HCT116 (cell line): Measurements from ENCODE around the gene MGST2. TPM values are rescaled to one million over a fixed set of nuclear protein-coding genes. Genes with fewer than 3 reads are reported as not detected.

Experiments used
- ATAC-seq: fragments of 200-7000 bp; cut with Tn5 transposase; 2 replicates; pipeline ENCODE4 v1.9.1; 2020; ENCODE audit warnings: mild to moderate bottlenecking, moderate library complexity
- BruUV-seq: library from RNA; stranded (reverse); fragments of 400-500 nt; replicated peaks from 2 replicates; lab custom pipeline; 2021; lab: Mats Ljungman, UMichigan
- CTCF ChIA-PET: fragments of 300-600 bp; sonication (Branson Sonifier 250); formaldehyde crosslinking; loops from one replicate; lab custom pipeline; 2021; ENCODE audit warnings: antibody characterized with exemption; lab: Charles Lee
- POLR2A ChIA-PET: fragments of 300-600, 350-600 bp; sonication (Branson Sonifier 250); formaldehyde crosslinking; loops from one replicate; lab custom pipeline; 2021; ENCODE audit warnings: antibody characterized with exemption; lab: Charles Lee
- RAD21 ChIA-PET, 2 experiments: fragments of 300-600 bp; sonication (Branson Sonifier 250); formaldehyde crosslinking; loops; one replicate each; lab custom pipeline; 2023; ENCODE audit warnings: low total read pairs in 2 of 2; ENCODE audit not compliant: uncharacterized antibody in 2 of 2, unreplicated experiment in 2 of 2, low non-redundant PET in 1 of 2; lab: Charles Lee
- DNase-seq: peaks from one replicate; pipeline ENCODE4 v3.0.0-alpha.2; 2010; ENCODE audit warnings: low read depth, low spot score
- H2AFZ ChIP-seq: fragments of 200-600 bp; shearing (Covaris generic), sonication (generic); 2 replicates; pipeline ENCODE4 v1.6.1; 2017; ENCODE audit warnings: low read depth, mixed run types, mixed read lengths, antibody characterized with exemption, low read length; ENCODE audit not compliant: poor library complexity, severe bottlenecking
- H3K27ac ChIP-seq: 2 replicates; pipeline ENCODE4 v1.5.1; 2012; ENCODE audit warnings: low read depth, low read length
- H3K27me3 ChIP-seq: fragments of 200-600 bp; sonication (generic); 2 replicates; pipeline ENCODE4 v1.6.1; 2016; ENCODE audit warnings: mixed run types, low read length, mixed read lengths; ENCODE audit not compliant: insufficient read depth
- H3K36me3 ChIP-seq, 2 experiments: fragments of 200-500 bp in 1 of 2; fragments of 200-600 bp in 1 of 2; sonication (Bioruptor generic) in 1 of 2; sonication (generic) in 1 of 2; 2 replicates each; pipeline versions ENCODE4 v1.5.1 to v1.6.1; 2014 to 2016; ENCODE audit warnings: low read length in 2 of 2, inconsistent platforms in 1 of 2, mixed read lengths in 1 of 2, mixed run types in 1 of 2; ENCODE audit not compliant: insufficient read depth in 2 of 2, control insufficient read depth in 1 of 2
- H3K4me1 ChIP-seq, 2 experiments: fragments of 200-600 bp in 1 of 2; sonication (generic) in 1 of 2; 2 replicates each; pipeline versions ENCODE4 v1.5.1 to v1.6.1; 2012 to 2017; ENCODE audit warnings: low read length in 2 of 2, inconsistent platforms in 1 of 2, mild to moderate bottlenecking in 1 of 2, mixed read lengths in 1 of 2, mixed run types in 1 of 2, moderate library complexity in 1 of 2; ENCODE audit not compliant: insufficient read depth in 2 of 2, control insufficient read depth in 1 of 2
- H3K4me2 ChIP-seq: fragments of 200-600 bp; sonication (generic); 2 replicates; pipeline ENCODE4 v1.6.1; 2017; ENCODE audit warnings: mixed run types, low read length, mixed read lengths
- H3K4me3 ChIP-seq, 2 experiments: fragments of 200-600 bp in 1 of 2; sonication (generic) in 1 of 2; replicated peaks in 1 of 2; 2 replicates each; pipeline ENCODE4 v1.5.1; 2011 to 2016; ENCODE audit warnings: low read length in 2 of 2, control low read depth in 1 of 2, low read depth in 1 of 2, mild to moderate bottlenecking in 1 of 2, mixed read lengths in 1 of 2, mixed run types in 1 of 2
- H3K79me2 ChIP-seq: fragments of 200-600 bp; sonication (generic); 2 replicates; pipeline ENCODE4 v1.6.1; 2017; ENCODE audit warnings: mild to moderate bottlenecking, mixed run types, low read length, moderate library complexity, mixed read lengths; ENCODE audit not compliant: insufficient read depth
- H3K9ac ChIP-seq: fragments of 200-600 bp; sonication (generic); 2 replicates; pipeline ENCODE4 v1.6.1; 2016; ENCODE audit warnings: low read length, mixed read lengths
- H3K9me2 ChIP-seq: fragments of 200-600 bp; sonication (generic), shearing (Covaris generic); 2 replicates; pipeline ENCODE4 v1.6.1; 2017; ENCODE audit warnings: mixed run types, mild to moderate bottlenecking, moderate library complexity; ENCODE audit not compliant: insufficient read depth
- H3K9me3 ChIP-seq, 2 experiments: fragments of 200-500 bp in 1 of 2; fragments of 200-600 bp in 1 of 2; sonication (Bioruptor generic) in 1 of 2; sonication (generic) in 1 of 2; 2 replicates each; pipeline ENCODE4 v1.6.1; 2014 to 2017; ENCODE audit warnings: low read length in 2 of 2, mixed read lengths in 2 of 2, inconsistent platforms in 1 of 2, low read depth in 1 of 2, mild to moderate bottlenecking in 1 of 2, mixed run types in 1 of 2, moderate library complexity in 1 of 2; ENCODE audit not compliant: control insufficient read depth in 1 of 2, insufficient read depth in 1 of 2
- H4K20me1 ChIP-seq: fragments of 200-600 bp; sonication (generic), shearing (Covaris generic); 2 replicates; pipeline ENCODE4 v1.6.1; 2017; ENCODE audit warnings: mixed run types, mild to moderate bottlenecking, moderate library complexity; ENCODE audit not compliant: insufficient read depth
- CBX3 ChIP-seq: IDR thresholded peaks from 2 replicates; pipeline ENCODE4 v1.6.1; 2012; ENCODE audit warnings: low read depth
- CEBPB ChIP-seq: IDR thresholded peaks from 2 replicates; pipeline ENCODE4 v1.6.1; 2012; ENCODE audit warnings: low read depth
- EGR1 ChIP-seq: IDR thresholded peaks from 2 replicates; pipeline ENCODE4 v1.6.1; 2012; ENCODE audit warnings: low read depth
- ELF1 ChIP-seq: IDR thresholded peaks from 2 replicates; pipeline ENCODE4 v1.6.1; 2012; ENCODE audit warnings: low read depth, borderline replicate concordance
- FOSL1 ChIP-seq: IDR thresholded peaks from 2 replicates; pipeline ENCODE4 v1.6.1; 2012; ENCODE audit warnings: low read depth
- RAD21 ChIP-seq: IDR thresholded peaks from 2 replicates; pipeline ENCODE4 v1.6.1; 2012; ENCODE audit warnings: low read depth, mild to moderate bottlenecking
- SIN3A ChIP-seq: IDR thresholded peaks from 2 replicates; pipeline ENCODE4 v1.6.1; 2012; ENCODE audit warnings: low read depth
- SRF ChIP-seq: IDR thresholded peaks from 2 replicates; pipeline ENCODE4 v1.6.1; 2012; ENCODE audit warnings: low read depth
- YY1 ChIP-seq: IDR thresholded peaks from 2 replicates; pipeline ENCODE4 v1.6.1; 2011; ENCODE audit warnings: low read length, low read depth, moderate library complexity, mild to moderate bottlenecking; ENCODE audit not compliant: insufficient replicate concordance; ENCODE audit errors: extremely low read depth
- intact Hi-C: fragments of 100-400 bp; cut with micrococcal nuclease; formaldehyde crosslinking; loops from 2 replicates; pipeline ENCODE4 v1.10.0; 2022
- total RNA-seq: library from RNA; stranded (reverse); gene quantifications from one replicate; pipeline ENCODE4 v1.2.1, GENCODE V29; 2021; ENCODE audit not compliant: unreplicated experiment
- TF ChIP-seq, protein P1 (sequence below), 3 experiments: fragments of 200-600 bp in 1 of 3; sonication (generic) in 1 of 3; IDR thresholded peaks in 2 of 3; conservative IDR thresholded peaks in 1 of 3; 2 replicates each; pipeline ENCODE4 v1.5.1; 2012 to 2017; ENCODE audit warnings: low read depth in 2 of 3, low read length in 2 of 3, antibody characterized with exemption in 1 of 3, borderline replicate concordance in 1 of 3, control low read depth in 1 of 3, mild to moderate bottlenecking in 1 of 3, mixed read lengths in 1 of 3, mixed run types in 1 of 3, moderate library complexity in 1 of 3; ENCODE audit not compliant: insufficient read depth in 1 of 3
- TF ChIP-seq, protein P2 (sequence below): IDR thresholded peaks from 2 replicates; pipeline ENCODE4 v1.6.1; 2011; ENCODE audit warnings: mild to moderate bottlenecking, low read length, moderate library complexity; ENCODE audit not compliant: insufficient replicate concordance; ENCODE audit errors: extremely low read depth
- TF ChIP-seq, protein P3 (sequence below): IDR thresholded peaks from 2 replicates; pipeline ENCODE4 v1.6.1; 2012

MGST2 gene
- total RNA-seq, 1 experiment from 2014 or later: 24.3 TPM

DNA sequence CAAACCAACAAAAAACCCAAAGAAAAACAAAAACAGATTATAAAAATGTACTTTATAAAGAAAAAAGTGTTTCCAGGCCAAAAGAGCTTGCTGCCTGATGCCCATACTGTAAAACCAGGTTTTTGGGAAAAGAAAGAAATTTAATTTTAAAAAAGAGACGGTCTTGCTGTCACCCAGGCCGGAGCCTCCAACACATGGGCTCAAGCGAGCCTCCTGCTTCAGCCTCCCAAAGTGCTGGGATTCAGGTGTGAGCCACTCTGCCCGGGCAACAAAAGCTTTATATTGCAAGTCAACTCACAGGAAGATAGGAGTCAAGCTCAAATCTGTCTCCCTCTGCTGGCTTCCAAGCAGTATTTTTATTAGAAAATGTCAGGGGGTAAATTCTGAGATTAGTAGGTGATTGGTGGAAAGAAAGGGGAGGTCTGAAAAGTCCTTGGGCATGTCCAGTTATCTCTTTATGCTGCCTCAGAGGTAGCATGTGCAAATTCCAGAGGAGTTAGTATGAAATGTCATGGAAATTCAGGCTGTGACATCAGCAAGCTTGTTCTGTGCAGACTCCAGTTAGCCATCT lies 39.4 kb downstream of the MGST2 start:
- Histone ChIP-seq H3K79me2 (no peaks in the 10 kb centered on the region), H3K27ac (no peak overlapping the region), H3K36me3 (no peaks in the 10 kb centered on the region), H3K27me3 (no peaks in the 10 kb centered on the region), H3K9me2 (no peaks in the 10 kb centered on the region), H3K4me1 (no peaks in the 10 kb centered on the region), H3K9ac (no peak overlapping the region), H3K9me3 (no peaks in the 10 kb centered on the region), H3K4me3 (no peak overlapping the region), H3K4me2 (no peak overlapping the region), H2AFZ (no peak overlapping the region), H4K20me1 (no peaks in the 10 kb centered on the region)
- intact Hi-C loops: no loop called here
- POLR2A ChIA-PET: no interaction called here
- ATAC-seq (peak; percentile 66), DNase-seq (peak; percentile 23)
- TF ChIP-seq RAD21 (peak; percentile 22; the same call in 1 of the 2 replicates), SIN3A (no peak)
- TF ChIP-seq, protein P1, sequence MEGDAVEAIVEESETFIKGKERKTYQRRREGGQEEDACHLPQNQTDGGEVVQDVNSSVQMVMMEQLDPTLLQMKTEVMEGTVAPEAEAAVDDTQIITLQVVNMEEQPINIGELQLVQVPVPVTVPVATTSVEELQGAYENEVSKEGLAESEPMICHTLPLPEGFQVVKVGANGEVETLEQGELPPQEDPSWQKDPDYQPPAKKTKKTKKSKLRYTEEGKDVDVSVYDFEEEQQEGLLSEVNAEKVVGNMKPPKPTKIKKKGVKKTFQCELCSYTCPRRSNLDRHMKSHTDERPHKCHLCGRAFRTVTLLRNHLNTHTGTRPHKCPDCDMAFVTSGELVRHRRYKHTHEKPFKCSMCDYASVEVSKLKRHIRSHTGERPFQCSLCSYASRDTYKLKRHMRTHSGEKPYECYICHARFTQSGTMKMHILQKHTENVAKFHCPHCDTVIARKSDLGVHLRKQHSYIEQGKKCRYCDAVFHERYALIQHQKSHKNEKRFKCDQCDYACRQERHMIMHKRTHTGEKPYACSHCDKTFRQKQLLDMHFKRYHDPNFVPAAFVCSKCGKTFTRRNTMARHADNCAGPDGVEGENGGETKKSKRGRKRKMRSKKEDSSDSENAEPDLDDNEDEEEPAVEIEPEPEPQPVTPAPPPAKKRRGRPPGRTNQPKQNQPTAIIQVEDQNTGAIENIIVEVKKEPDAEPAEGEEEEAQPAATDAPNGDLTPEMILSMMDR (IDR thresholded peaks at IDR 0.05 in 2 of 3, conservative IDR thresholded peaks at IDR 0.05 in 1 of 3; ENCODE audit: borderline replicate concordance in 1 of 3, insufficient read depth in 1 of 3, low read depth in 2 of 3, low read length in 2 of 3): peak; percentile 24 to 57 (median 35); a peak in 5 of 6 replicates
- RAD21 ChIA-PET: no interaction called here
- no TSS peak for BruUV-seq
- CTCF ChIA-PET: interaction anchor here (1.0 to 2.0 kb wide), 3 partner anchors 12 to 48 kb away, joined by 3 to 7 read pairs (median 3); no protein-coding TSS in a partner anchor

DNA sequence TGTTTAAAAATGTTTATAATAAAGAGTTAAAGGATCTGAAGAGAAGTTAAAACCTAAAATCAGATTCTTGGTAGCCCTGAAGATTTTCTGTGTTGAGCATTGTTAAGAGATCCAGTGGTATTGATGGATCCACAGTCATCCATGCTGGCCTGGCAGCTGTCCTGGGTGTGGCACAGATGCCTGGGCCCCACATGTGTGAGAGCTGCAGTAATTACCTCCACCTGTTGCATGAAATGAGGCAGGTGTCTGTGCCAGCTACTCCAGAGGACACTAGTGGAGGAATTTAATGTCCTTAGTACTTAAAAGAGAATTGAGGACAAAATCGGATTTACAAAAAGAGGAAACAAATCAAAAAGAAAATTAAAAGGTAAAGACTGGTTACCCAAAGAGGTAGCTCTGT lies 44.0 kb downstream of the MGST2 start:
- Histone ChIP-seq H3K36me3 (no peaks in the 10 kb centered on the region), H4K20me1 (no peaks in the 10 kb centered on the region), H2AFZ (no peak overlapping the region), H3K4me2 (no peak overlapping the region), H3K9ac (no peak overlapping the region), H3K27me3 (no peaks in the 10 kb centered on the region), H3K4me3 (no peak overlapping the region), H3K4me1 (no peaks in the 10 kb centered on the region)
- DNase-seq: no peak
- CTCF ChIA-PET: no interaction called here
- intact Hi-C loops: no loop called here
- TF ChIP-seq ELF1: no peak
- TF ChIP-seq, protein P2, sequence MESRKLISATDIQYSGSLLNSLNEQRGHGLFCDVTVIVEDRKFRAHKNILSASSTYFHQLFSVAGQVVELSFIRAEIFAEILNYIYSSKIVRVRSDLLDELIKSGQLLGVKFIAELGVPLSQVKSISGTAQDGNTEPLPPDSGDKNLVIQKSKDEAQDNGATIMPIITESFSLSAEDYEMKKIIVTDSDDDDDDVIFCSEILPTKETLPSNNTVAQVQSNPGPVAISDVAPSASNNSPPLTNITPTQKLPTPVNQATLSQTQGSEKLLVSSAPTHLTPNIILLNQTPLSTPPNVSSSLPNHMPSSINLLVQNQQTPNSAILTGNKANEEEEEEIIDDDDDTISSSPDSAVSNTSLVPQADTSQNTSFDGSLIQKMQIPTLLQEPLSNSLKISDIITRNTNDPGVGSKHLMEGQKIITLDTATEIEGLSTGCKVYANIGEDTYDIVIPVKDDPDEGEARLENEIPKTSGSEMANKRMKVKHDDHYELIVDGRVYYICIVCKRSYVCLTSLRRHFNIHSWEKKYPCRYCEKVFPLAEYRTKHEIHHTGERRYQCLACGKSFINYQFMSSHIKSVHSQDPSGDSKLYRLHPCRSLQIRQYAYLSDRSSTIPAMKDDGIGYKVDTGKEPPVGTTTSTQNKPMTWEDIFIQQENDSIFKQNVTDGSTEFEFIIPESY: no peak
- TF ChIP-seq EGR1: no peak
- no peak for TF ChIP-seq FOSL1
- no peak for TF ChIP-seq SRF
- TF ChIP-seq, protein P3, sequence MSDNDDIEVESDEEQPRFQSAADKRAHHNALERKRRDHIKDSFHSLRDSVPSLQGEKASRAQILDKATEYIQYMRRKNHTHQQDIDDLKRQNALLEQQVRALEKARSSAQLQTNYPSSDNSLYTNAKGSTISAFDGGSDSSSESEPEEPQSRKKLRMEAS: no peak
- TF ChIP-seq CEBPB: no peak
- no peak for TF ChIP-seq YY1
- TF ChIP-seq RAD21: no peak
- no peak for TF ChIP-seq CBX3
- TF ChIP-seq, all 23 proteins: peak for 0
- no TSS peak for BruUV-seq
- Histone ChIP-seq H3K27ac (no peak overlapping the region), H3K9me2 (no peaks in the 10 kb centered on the region), H3K9me3 (no peaks in the 10 kb centered on the region), H3K79me2 (no peaks in the 10 kb centered on the region)
- POLR2A ChIA-PET: no interaction called here
- RAD21 ChIA-PET: no interaction called here
- no peak for ATAC-seq
